Measurements from ENCODE around the gene NCOA1. TPM values are rescaled to one million over a fixed set of nuclear protein-coding genes. Genes with fewer than 3 reads are reported as not detected.

The NCOA1 gene
- polyA plus RNA-seq, 3 donors = 7.3 to 30.2 (median 10.2) TPM

DNA sequence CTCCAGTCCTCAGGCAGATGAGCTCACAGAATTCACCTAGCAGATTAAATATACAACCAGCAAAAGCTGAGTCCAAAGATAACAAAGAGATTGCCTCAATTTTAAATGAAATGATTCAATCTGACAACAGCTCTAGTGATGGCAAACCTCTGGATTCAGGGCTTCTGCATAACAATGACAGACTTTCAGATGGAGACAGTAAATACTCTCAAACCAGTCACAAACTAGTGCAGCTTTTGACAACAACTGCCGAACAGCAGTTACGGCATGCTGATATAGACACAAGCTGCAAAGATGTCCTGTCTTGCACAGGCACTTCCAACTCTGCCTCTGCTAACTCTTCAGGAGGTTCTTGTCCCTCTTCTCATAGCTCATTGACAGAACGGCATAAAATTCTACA lies 216.1 kb downstream of the NCOA1 start:
- H3K9me3 ChIP-seq (replicated peaks in 1 of 2; ENCODE audit: control insufficient read depth in 1 of 2, insufficient read depth in 1 of 2, low read length in 2 of 2) = no peaks in the 10 kb centered on the region
- Mint-ChIP-seq H3K9me3 (no peaks in the 10 kb centered on the region), H3K36me3 (peaks cover 62% of the 10 kb centered on the region in 2 donors), H3K4me1 (no peaks in the 10 kb centered on the region), H3K4me3 (no peak overlapping the region), H3K27ac (no peak overlapping the region), H3K27me3 (ENCODE audit: low read depth in 3 of 3) (no peaks in the 10 kb centered on the region)
- H3K36me3 ChIP-seq (replicated peaks in 1 of 2; ENCODE audit: control insufficient read depth in 1 of 2, insufficient read depth in 2 of 2, low read length in 2 of 2) = peaks cover 53 to 70% of the 10 kb centered on the region in 2 donors
- H3K9ac ChIP-seq (ENCODE audit: insufficient read depth, low read length, poor library complexity, severe bottlenecking) = no peak overlapping the region
- H3K27ac ChIP-seq (ENCODE audit: low read depth in 1 of 2, low read length in 2 of 2) = no peak overlapping the region
- no peak overlapping the region for H3K4me3 ChIP-seq (replicated peaks in 1 of 3; ENCODE audit: low read depth in 2 of 3, low read length in 3 of 3)
- no peaks in the 10 kb centered on the region for H3K4me1 ChIP-seq (ENCODE audit: control insufficient read depth in 1 of 2, insufficient read depth in 2 of 2, low read length in 2 of 2)
- 100% methylated on average over 2 of the region's 3 CpGs for WGBS (ENCODE audit: insufficient coverage)
- no peaks in the 10 kb centered on the region for H3K27me3 ChIP-seq (ENCODE audit: control insufficient read depth in 2 of 2, insufficient read depth in 2 of 2, low read length in 2 of 2)
- H2AFZ ChIP-seq (ENCODE audit: insufficient read depth, low read depth, low read length, poor library complexity, severe bottlenecking) = no peak overlapping the region
- H3K4me2 ChIP-seq (replicated peaks; ENCODE audit: extremely low read depth, low read length, poor library complexity, severe bottlenecking) = no peak overlapping the region
- H4K20me1 ChIP-seq (ENCODE audit: insufficient read depth, low read length) = no peaks in the 10 kb centered on the region
- intact Hi-C loops (cut with micrococcal nuclease) = no loop called here
- TF ChIP-seq, protein P1, sequence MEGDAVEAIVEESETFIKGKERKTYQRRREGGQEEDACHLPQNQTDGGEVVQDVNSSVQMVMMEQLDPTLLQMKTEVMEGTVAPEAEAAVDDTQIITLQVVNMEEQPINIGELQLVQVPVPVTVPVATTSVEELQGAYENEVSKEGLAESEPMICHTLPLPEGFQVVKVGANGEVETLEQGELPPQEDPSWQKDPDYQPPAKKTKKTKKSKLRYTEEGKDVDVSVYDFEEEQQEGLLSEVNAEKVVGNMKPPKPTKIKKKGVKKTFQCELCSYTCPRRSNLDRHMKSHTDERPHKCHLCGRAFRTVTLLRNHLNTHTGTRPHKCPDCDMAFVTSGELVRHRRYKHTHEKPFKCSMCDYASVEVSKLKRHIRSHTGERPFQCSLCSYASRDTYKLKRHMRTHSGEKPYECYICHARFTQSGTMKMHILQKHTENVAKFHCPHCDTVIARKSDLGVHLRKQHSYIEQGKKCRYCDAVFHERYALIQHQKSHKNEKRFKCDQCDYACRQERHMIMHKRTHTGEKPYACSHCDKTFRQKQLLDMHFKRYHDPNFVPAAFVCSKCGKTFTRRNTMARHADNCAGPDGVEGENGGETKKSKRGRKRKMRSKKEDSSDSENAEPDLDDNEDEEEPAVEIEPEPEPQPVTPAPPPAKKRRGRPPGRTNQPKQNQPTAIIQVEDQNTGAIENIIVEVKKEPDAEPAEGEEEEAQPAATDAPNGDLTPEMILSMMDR (IDR thresholded peaks at IDR 0.05) = no peak
- DNase-seq = no peak
- H3K79me2 ChIP-seq (ENCODE audit: insufficient read depth, low read length) = no peaks in the 10 kb centered on the region

DNA sequence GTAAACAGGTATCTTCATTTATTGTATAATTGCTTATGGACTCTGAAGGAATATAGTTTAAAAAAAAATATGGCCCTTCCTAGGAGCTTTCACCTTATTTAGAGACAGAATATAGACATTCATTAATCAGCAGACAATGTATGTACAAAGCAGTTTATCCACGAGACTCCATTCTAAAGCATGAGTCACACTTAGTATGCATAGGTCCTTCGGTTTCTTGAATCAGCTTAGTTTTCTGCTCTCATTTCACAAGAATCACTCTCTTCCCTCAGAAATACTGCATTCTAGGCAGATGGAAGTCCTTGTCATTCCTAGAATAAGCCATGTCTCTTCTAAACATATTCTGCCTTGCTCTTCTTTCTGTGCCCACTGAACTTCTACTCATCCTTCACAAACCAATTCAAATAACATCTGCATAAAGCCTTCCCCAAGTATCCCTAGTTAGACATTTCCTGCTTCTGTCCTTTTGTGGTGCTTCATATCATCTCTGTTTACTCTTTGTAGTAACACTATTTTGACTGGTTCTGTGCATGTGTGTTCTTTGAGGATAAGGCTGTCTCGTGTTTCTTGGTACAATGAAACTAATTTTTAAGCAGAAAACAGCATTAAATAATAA lies 217.6 kb downstream of the NCOA1 start:
- Histone ChIP-seq H3K9ac (ENCODE audit: insufficient read depth, low read length, poor library complexity, severe bottlenecking) (no peak overlapping the region), H3K4me1 (ENCODE audit: control insufficient read depth in 1 of 2, insufficient read depth in 2 of 2, low read length in 2 of 2) (no peaks in the 10 kb centered on the region), H3K27me3 (ENCODE audit: control insufficient read depth in 2 of 2, insufficient read depth in 2 of 2, low read length in 2 of 2) (no peaks in the 10 kb centered on the region), H3K36me3 (replicated peaks in 1 of 2; ENCODE audit: control insufficient read depth in 1 of 2, insufficient read depth in 2 of 2, low read length in 2 of 2) (peaks cover 64 to 84% of the 10 kb centered on the region in 2 donors), H3K27ac (ENCODE audit: low read depth in 1 of 2, low read length in 2 of 2) (no peak overlapping the region), H3K79me2 (ENCODE audit: insufficient read depth, low read length) (no peaks in the 10 kb centered on the region), H3K9me3 (replicated peaks in 1 of 2; ENCODE audit: control insufficient read depth in 1 of 2, insufficient read depth in 1 of 2, low read length in 2 of 2) (no peaks in the 10 kb centered on the region), H2AFZ (ENCODE audit: insufficient read depth, low read depth, low read length, poor library complexity, severe bottlenecking) (no peak overlapping the region), H4K20me1 (ENCODE audit: insufficient read depth, low read length) (no peaks in the 10 kb centered on the region), H3K4me2 (replicated peaks; ENCODE audit: extremely low read depth, low read length, poor library complexity, severe bottlenecking) (no peak overlapping the region), H3K4me3 (replicated peaks in 1 of 3; ENCODE audit: low read depth in 2 of 3, low read length in 3 of 3) (no peak overlapping the region)
- H3K9me3 Mint-ChIP-seq = no peaks in the 10 kb centered on the region
- H3K27me3 Mint-ChIP-seq (ENCODE audit: low read depth in 3 of 3) = no peaks in the 10 kb centered on the region
- WGBS (ENCODE audit: insufficient coverage) = 100% methylated on average over 1 of the region's 3 CpGs
- no peak for DNase-seq
- intact Hi-C loops (cut with micrococcal nuclease) = no loop called here
- H3K27ac Mint-ChIP-seq = no peak overlapping the region
- peaks cover 66 to 74% of the 10 kb centered on the region in 2 donors for H3K36me3 Mint-ChIP-seq
- no peak overlapping the region for H3K4me3 Mint-ChIP-seq
- TF ChIP-seq, protein P1 (IDR thresholded peaks at IDR 0.05) = no peak
- H3K4me1 Mint-ChIP-seq = no peaks in the 10 kb centered on the region

Data from CD14-positive monocyte (primary cell).